ENCODE data around the gene STOML2. TPM values are rescaled to one million over a fixed set of nuclear protein-coding genes. Genes with fewer than 3 reads are reported as not detected.
A peak's percentile ranks its signal among the peaks of the same experiment; 100 is the strongest.

STOML2 gene
- total and polyA plus RNA-seq, 7 donors, result 98.6 to 228 (median 138) TPM

DNA sequence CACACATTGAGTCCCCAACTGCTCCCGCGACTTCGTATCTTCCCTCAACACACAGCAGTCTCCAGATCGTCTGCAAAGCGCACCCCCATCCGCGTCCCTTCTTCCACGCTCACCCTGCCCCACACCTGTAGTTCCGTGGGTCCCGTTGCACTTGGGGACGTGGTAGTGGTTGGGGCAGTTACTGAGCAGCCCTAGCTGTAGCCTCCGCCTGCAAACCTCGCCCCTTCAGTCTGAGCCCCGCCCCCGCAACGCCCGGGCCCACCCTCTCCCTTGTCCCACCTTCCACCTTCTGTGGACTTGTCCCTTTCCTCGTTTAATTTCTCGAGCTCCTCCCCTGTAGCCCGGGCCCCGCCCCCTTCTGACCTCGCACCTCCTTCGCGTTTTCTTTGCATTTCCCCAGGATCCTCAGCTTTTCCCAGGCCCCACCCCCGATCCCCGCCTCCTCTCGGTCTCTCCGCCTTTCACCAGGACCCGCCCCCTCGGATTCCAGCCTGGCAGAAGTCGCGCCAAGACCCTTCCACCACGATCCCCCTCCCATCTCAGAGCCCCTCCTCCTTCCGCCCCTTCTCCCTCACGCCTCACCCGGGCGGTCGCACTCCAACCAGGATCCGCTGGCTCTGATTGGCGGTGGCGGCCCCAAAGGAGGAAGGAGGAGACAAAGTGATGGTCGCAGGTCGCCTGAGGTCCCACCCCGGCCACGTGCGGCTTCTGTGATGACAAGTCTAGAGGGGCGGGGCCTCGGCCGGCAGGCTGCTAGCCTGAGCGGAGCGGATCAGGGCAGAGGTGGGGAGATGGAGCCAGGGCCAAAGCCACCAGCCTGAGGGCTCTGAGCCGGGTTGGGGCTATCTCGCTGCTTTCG is 13.0 kb upstream of the STOML2 start, which contains the start of gene ATOSB:
ATOSB (minus strand) TSS at position 183 of the 859 bp plus-strand sequence. CDS start 7,588 bp downstream, outside the sequence.
- TF ChIP-seq, protein P1, sequence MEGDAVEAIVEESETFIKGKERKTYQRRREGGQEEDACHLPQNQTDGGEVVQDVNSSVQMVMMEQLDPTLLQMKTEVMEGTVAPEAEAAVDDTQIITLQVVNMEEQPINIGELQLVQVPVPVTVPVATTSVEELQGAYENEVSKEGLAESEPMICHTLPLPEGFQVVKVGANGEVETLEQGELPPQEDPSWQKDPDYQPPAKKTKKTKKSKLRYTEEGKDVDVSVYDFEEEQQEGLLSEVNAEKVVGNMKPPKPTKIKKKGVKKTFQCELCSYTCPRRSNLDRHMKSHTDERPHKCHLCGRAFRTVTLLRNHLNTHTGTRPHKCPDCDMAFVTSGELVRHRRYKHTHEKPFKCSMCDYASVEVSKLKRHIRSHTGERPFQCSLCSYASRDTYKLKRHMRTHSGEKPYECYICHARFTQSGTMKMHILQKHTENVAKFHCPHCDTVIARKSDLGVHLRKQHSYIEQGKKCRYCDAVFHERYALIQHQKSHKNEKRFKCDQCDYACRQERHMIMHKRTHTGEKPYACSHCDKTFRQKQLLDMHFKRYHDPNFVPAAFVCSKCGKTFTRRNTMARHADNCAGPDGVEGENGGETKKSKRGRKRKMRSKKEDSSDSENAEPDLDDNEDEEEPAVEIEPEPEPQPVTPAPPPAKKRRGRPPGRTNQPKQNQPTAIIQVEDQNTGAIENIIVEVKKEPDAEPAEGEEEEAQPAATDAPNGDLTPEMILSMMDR (IDR thresholded peaks at IDR 0.05), result no peak
- Histone ChIP-seq H3K36me3 (ENCODE audit: insufficient read depth in 1 of 2, low read depth in 1 of 2) (no peaks in the 10 kb centered on the region), H3K4me3 (peak within 1 kb of the TSS; percentile 68), H3K27ac (peak within 1 kb of the TSS; percentile 75), H3K27me3 (ENCODE audit: insufficient read depth in 3 of 3, low read length in 2 of 3) (no peaks in the 10 kb centered on the region), H3K4me1 (peaks cover 13% of the 10 kb centered on the region), H3K9me3 (no peaks in the 10 kb centered on the region)
- WGBS, 3 donors, result 1% methylated on average over 47 to 54 of the region's 54 CpGs
- DNase-seq (peak; percentile 96 to 97), ATAC-seq (peak; percentile 70 to 80 (median 75))
- intact Hi-C loops (cut with DNase I), result loop anchor here (1.0 to 10.0 kb wide), 9 partner anchors 46 to 446 kb away; partner anchors contain the start of gene UNC13B (in 2 of the 2)

- no peaks in the 10 kb centered on the region for H3K9me3 ChIP-seq
- intact Hi-C loops (cut with DNase I), result loop anchor here (5.0 to 10.0 kb wide), 6 partner anchors 47 to 447 kb away; partner anchors contain the start of gene UNC13B (in 1 of the 2)
- H3K4me3 ChIP-seq, result peak overlapping the region; percentile 68
- 35 to 45% (median 36%) methylated on average over 12 of the region's 12 CpGs for WGBS, 3 donors
- peaks cover 21% of the 10 kb centered on the region for H3K4me1 ChIP-seq
- H3K36me3 ChIP-seq (ENCODE audit: insufficient read depth in 1 of 2, low read depth in 1 of 2), result no peaks in the 10 kb centered on the region
- H3K27me3 ChIP-seq (ENCODE audit: insufficient read depth in 3 of 3, low read length in 2 of 3), result no peaks in the 10 kb centered on the region
- H3K27ac ChIP-seq, result peak overlapping the region; percentile 75
- ATAC-seq (no peak), DNase-seq (peak; percentile 64 to 82)
- TF ChIP-seq, protein P1 (IDR thresholded peaks at IDR 0.05), result no peak
These were observed 12.1 kb upstream of the STOML2 start for GRCh38 chr9:35114840-35115628.

- ATAC-seq, result no peak
- Histone ChIP-seq H3K4me3 (peak overlapping the region; percentile 68), H3K36me3 (ENCODE audit: insufficient read depth in 1 of 2, low read depth in 1 of 2) (no peaks in the 10 kb centered on the region), H3K9me3 (no peaks in the 10 kb centered on the region), H3K27me3 (ENCODE audit: insufficient read depth in 3 of 3, low read length in 2 of 3) (no peaks in the 10 kb centered on the region), H3K4me1 (peaks cover 24% of the 10 kb centered on the region), H3K27ac (peak overlapping the region; percentile 75)
- WGBS, 3 donors, result 28 to 40% (median 29%) methylated on average over 5 of the region's 5 CpGs
- peak; percentile 79 to 86 for DNase-seq
- TF ChIP-seq, protein P1 (IDR thresholded peaks at IDR 0.05), result no peak
- intact Hi-C loops (cut with DNase I), result loop anchor here (10.0 kb wide), 2 partner anchors 261 to 271 kb away; no protein-coding TSS in a partner anchor
These were observed 11.3 kb upstream of the STOML2 start for GRCh38 chr9:35114113-35114839.

GRCh38 chr9:35112257-35113020 is 9.5 kb upstream of the STOML2 start:
- Histone ChIP-seq H3K9me3 (no peaks in the 10 kb centered on the region), H3K4me1 (peaks cover 24% of the 10 kb centered on the region), H3K4me3 (no peak overlapping the region), H3K27me3 (ENCODE audit: insufficient read depth in 3 of 3, low read length in 2 of 3) (no peaks in the 10 kb centered on the region), H3K27ac (peak overlapping the region; percentile 98), H3K36me3 (ENCODE audit: insufficient read depth in 1 of 2, low read depth in 1 of 2) (peaks cover 0 to 13% of the 10 kb centered on the region in 2 donors)
- peak; percentile 46 to 73 for DNase-seq
- intact Hi-C loops (cut with DNase I), result loop anchor here (10.0 kb wide), 2 partner anchors 262 to 272 kb away; no protein-coding TSS in a partner anchor
- TF ChIP-seq, protein P1 (IDR thresholded peaks at IDR 0.05), result no peak
- WGBS, 3 donors, result 76 to 77% (median 76%) methylated on average over 3 of the region's 3 CpGs
- no peak for ATAC-seq
